Measurements from ENCODE around the gene PSMB5.

PSMB5 gene

DNA sequence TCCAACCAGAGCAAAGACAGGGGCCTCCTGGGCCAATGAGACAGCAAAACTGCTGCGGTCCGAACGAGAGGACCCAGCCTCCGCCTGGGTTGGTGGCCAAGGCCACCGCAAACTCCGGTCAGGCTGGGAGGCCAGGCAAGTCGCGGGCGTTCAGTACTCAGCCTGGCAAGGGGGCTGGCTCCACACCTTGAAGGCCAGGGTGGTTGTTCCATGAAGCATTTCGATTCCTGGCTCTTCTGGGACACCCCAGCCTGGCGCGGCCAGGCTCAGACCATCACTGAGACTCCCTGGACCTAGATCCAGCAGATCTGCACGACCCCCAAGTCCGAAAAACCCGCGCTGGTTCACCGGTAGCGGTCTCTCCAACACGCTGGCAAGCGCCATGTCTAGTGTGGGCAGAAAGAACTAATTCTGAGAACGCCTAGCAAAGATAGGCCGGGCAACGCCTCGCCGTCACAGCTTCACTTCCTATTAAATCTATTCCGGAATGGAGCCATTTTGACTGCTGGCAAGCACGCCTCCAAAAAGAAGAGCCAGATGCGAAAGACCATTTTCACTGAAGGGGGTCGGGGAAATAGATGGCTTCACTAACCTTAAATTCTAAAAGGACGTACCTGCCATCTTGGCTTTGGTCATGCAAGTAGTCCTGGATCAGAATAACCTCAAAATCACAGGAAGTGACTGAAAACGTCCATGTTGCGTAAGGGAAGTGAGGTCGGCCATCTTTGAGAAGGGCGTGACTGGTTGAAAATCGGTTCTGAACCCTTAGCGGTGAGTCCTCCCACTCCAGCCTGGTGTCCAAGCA lies at the start of gene PSMB5:
TSS of gene PSMB5 (minus strand) at position 403 of the 805 bp plus-strand sequence. CDS start at position 384, 19 bp downstream.
- peak within 1 kb of the TSS; percentile 93 for H3K4me3 ChIP-seq (ENCODE audit: low read depth, low read length)
- DNase-seq (ENCODE audit: low read depth), result peak; percentile 98
- TF ChIP-seq, protein P1, sequence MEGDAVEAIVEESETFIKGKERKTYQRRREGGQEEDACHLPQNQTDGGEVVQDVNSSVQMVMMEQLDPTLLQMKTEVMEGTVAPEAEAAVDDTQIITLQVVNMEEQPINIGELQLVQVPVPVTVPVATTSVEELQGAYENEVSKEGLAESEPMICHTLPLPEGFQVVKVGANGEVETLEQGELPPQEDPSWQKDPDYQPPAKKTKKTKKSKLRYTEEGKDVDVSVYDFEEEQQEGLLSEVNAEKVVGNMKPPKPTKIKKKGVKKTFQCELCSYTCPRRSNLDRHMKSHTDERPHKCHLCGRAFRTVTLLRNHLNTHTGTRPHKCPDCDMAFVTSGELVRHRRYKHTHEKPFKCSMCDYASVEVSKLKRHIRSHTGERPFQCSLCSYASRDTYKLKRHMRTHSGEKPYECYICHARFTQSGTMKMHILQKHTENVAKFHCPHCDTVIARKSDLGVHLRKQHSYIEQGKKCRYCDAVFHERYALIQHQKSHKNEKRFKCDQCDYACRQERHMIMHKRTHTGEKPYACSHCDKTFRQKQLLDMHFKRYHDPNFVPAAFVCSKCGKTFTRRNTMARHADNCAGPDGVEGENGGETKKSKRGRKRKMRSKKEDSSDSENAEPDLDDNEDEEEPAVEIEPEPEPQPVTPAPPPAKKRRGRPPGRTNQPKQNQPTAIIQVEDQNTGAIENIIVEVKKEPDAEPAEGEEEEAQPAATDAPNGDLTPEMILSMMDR (conservative IDR thresholded peaks at IDR 0.05; ENCODE audit: low read depth, low read length), result no peak

DNA sequence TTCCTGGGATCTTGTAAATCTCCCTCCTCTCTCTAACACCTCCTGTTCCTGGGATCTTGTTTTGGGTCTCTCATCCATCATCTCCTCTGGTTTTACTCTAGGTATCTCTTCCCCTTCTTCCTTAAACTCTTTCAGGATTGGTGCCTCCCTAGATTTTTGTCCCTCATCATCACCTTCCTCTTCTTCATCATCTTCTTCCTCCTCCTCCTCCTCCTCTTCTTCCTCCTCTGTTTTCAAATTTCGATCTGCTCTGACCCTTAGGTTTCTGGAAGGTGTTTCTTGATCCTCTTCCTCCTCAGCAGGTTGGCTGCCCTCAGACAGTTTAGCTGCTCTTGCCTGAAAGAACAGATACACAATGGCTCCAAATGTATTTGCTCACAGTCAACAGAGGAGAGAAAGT lies 45.8 kb upstream of the PSMB5 start:
- TF ChIP-seq, protein P1 (conservative IDR thresholded peaks at IDR 0.05; ENCODE audit: low read depth, low read length), result no peak
- no peak for DNase-seq (ENCODE audit: low read depth)
- no peak overlapping the region for H3K4me3 ChIP-seq (ENCODE audit: low read depth, low read length)

DNA sequence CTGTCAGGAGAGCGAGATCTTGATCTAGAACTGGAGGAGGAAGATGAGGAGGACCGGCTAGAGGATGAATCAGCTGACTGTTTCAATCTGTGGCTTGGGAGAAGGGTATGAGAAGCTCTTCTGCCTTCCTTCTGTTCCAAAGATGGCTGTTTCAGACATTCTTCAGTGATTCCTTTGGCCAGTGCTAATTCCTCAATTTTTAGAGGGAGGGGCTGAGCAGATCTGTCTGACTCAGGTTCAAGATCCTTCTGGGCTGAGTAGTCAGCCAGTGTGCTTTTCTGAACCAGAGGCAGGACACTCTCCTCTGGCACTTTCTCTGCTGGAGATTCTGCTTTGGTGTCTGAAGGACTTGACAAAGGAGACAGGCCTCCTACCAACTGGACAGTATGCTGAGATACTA lies 45.0 kb upstream of the PSMB5 start:
- peak; percentile 37 for DNase-seq (ENCODE audit: low read depth)
- H3K4me3 ChIP-seq (ENCODE audit: low read depth, low read length), result no peak overlapping the region
- TF ChIP-seq, protein P1 (conservative IDR thresholded peaks at IDR 0.05; ENCODE audit: low read depth, low read length), result no peak

DNA sequence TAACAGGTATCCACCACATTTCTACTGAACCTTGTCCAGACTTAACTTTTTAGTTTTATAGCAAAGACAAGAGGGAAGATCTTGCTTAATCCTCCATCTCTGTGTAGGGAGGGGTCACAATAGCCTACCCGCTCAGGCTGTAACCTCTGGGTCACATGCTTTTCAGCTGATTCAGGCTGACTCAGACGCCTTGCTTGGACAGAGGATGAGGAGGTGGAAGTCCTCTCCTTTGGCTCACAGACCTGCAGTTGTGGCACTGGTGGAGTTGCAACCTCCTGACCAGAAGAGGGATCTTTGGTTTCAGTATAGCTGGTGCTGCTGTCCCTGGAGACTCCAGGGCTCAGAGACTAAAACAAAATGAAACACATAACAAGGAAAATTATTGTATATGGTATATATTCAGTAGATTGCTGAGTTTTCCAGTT lies 44.0 kb upstream of the PSMB5 start:
- TF ChIP-seq, protein P1 (conservative IDR thresholded peaks at IDR 0.05; ENCODE audit: low read depth, low read length), result no peak
- H3K4me3 ChIP-seq (ENCODE audit: low read depth, low read length), result no peak overlapping the region
- DNase-seq (ENCODE audit: low read depth), result peak; percentile 98

DNA sequence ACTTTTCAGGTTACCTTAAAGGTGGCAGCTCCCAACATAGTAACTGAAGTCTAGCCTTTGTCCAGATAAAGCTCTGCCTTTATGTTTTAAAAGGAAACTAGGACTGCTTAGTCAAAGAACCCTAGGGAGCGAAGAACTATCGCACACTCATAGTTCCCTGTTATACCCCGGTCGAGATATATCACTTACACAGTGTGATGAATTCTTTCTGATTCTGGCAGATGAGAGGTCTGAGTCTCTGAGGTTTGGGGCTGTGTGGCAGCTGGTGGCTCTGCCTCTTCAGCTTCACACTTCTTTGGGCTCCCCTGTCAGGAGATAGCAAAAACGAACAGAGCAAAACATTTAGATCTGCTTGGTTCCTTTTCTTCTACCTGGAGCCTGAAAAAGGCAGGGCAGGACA lies 43.3 kb upstream of the PSMB5 start:
- peak; percentile 48 for DNase-seq (ENCODE audit: low read depth)
- no peak overlapping the region for H3K4me3 ChIP-seq (ENCODE audit: low read depth, low read length)

DNA sequence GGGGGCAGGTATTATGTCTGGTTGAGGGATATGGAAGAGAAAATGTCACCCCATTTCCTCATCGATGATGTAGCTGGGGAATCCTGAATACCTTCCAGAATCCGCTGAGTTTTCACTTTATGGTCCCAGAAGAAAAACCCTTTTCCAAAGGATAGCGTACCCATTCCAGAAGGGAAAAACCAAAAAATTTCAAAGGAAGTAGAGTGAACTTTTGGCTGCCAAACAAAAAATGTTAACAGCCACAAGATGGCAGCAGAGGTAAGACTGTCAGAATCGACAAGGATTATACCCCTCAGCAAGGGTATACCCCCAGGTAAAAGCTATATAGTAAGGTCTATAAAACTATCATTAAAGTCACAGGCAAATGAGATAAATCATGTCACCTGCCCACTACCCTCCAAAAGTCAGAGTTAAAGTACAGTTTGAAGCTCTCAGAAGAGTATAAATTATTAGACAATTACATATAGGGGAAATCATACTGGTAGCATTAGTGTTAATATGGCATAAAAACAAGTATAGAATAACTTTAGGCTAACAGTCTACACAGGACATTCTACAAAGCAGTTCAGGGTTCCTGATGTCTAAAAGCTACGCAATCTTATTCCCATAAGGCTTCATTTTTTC lies 42.2 kb upstream of the PSMB5 start:
- TF ChIP-seq, protein P1 (conservative IDR thresholded peaks at IDR 0.05; ENCODE audit: low read depth, low read length), result peak; percentile 68
- no peak overlapping the region for H3K4me3 ChIP-seq (ENCODE audit: low read depth, low read length)
- DNase-seq (ENCODE audit: low read depth), result peak; percentile 61

More for the DNA sequence above, 43.3 kb upstream of the PSMB5 start:
- TF ChIP-seq, protein P1 (conservative IDR thresholded peaks at IDR 0.05; ENCODE audit: low read depth, low read length), result no peak
